OCI-LY7 (cell line): ENCODE data around the gene COL6A5.
"Not testable (repeated sequence)": the region's sequence is repeated elsewhere in the genome, so short reads cannot be mapped to it uniquely, and the experiment has no call there.

Experiments used
- CTCF ChIP-seq: fragments of 200-600 bp; sonication (generic); conservative IDR thresholded peaks from 2 replicates; pipeline ENCODE4 v1.5.1; 2014; ENCODE audit warnings: mild to moderate bottlenecking, antibody characterized with exemption, low read length, moderate library complexity, mixed read lengths
- EZH2phosphoT487 ChIP-seq: fragments of 200-600 bp; sonication (generic); IDR thresholded peaks from 2 replicates; pipeline ENCODE4 v1.6.1; 2018; ENCODE audit warnings: low read depth, borderline replicate concordance, mild to moderate bottlenecking, mixed run types, antibody characterized with exemption, low read length, moderate library complexity, mixed read lengths

- TF ChIP-seq CTCF, EZH2phosphoT487: not testable (repeated sequence)
Measured at GRCh38 chr3:130448155-130448554, 102.7 kb downstream of the COL6A5 start.
